ENCODE results near the gene TAS2R60. TPM values are rescaled to one million over a fixed set of nuclear protein-coding genes. Genes with fewer than 3 reads are reported as not detected.

The TAS2R60 gene
- total RNA-seq, 4 donors from 2014 or later, result not detected

GRCh38 chr7:143447466-143447865 is 4.2 kb downstream of the TAS2R60 start:
- 78 to 85% methylated on average over 3 of the region's 3 CpGs for WGBS, 2 donors
- TF ChIP-seq POLR2A (IDR thresholded peaks at IDR 0.05) (no peak), CTCF (IDR thresholded peaks at IDR 0.05) (no peak)
- H3K4me3 ChIP-seq (ENCODE audit: low read depth, poor library complexity, severe bottlenecking), result no peak overlapping the region
- intact Hi-C loops (cut with DNase I; ENCODE audit: low total_unique reads), result no loop called here
- no peak for DNase-seq (ENCODE audit: low spot score in 2 of 2)

GRCh38 chr7:143448429-143448828 is 5.2 kb downstream of the TAS2R60 start:
- no peak for TF ChIP-seq POLR2A (IDR thresholded peaks at IDR 0.05)
- TF ChIP-seq CTCF (IDR thresholded peaks at IDR 0.05), result no peak
- H3K4me3 ChIP-seq (ENCODE audit: low read depth, poor library complexity, severe bottlenecking), result no peak overlapping the region
- DNase-seq (ENCODE audit: low spot score in 2 of 2), result no peak
- 86 to 92% methylated on average over 5 of the region's 5 CpGs for WGBS, 2 donors
- intact Hi-C loops (cut with DNase I; ENCODE audit: low total_unique reads), result no loop called here

- no peak for DNase-seq (ENCODE audit: low spot score in 2 of 2)
- no peak overlapping the region for H3K4me3 ChIP-seq (ENCODE audit: low read depth, poor library complexity, severe bottlenecking)
- WGBS, 2 donors, result 75% methylated on average over 3 of the region's 3 CpGs
- no peak for TF ChIP-seq POLR2A (IDR thresholded peaks at IDR 0.05)
- no peak for TF ChIP-seq CTCF (IDR thresholded peaks at IDR 0.05)
- intact Hi-C loops (cut with DNase I; ENCODE audit: low total_unique reads), result no loop called here
Observed at GRCh38 chr7:143449793-143450192, 6.5 kb downstream of the TAS2R60 start.

GRCh38 chr7:143451122-143451521 is 7.9 kb downstream of the TAS2R60 start:
- H3K4me3 ChIP-seq (ENCODE audit: low read depth, poor library complexity, severe bottlenecking), result no peak overlapping the region
- TF ChIP-seq CTCF (IDR thresholded peaks at IDR 0.05) (no peak), POLR2A (IDR thresholded peaks at IDR 0.05) (no peak)
- intact Hi-C loops (cut with DNase I; ENCODE audit: low total_unique reads), result no loop called here
- DNase-seq (ENCODE audit: low spot score in 2 of 2), result no peak

- 82 to 96% methylated on average over 1 of the region's 1 CpG for WGBS, 2 donors
- TF ChIP-seq POLR2A (IDR thresholded peaks at IDR 0.05), result no peak
- TF ChIP-seq CTCF (IDR thresholded peaks at IDR 0.05), result no peak
- DNase-seq (ENCODE audit: low spot score in 2 of 2), result no peak
- intact Hi-C loops (cut with DNase I; ENCODE audit: low total_unique reads), result no loop called here
- no peak overlapping the region for H3K4me3 ChIP-seq (ENCODE audit: low read depth, poor library complexity, severe bottlenecking)
Observed at GRCh38 chr7:143451746-143452145, 8.5 kb downstream of the TAS2R60 start.

GRCh38 chr7:143452495-143452894 is 9.2 kb downstream of the TAS2R60 start:
- intact Hi-C loops (cut with DNase I; ENCODE audit: low total_unique reads), result no loop called here
- DNase-seq (ENCODE audit: low spot score in 2 of 2), result no peak
- 80 to 82% methylated on average over 2 of the region's 2 CpGs for WGBS, 2 donors
- no peak for TF ChIP-seq POLR2A (IDR thresholded peaks at IDR 0.05)
- no peak overlapping the region for H3K4me3 ChIP-seq (ENCODE audit: low read depth, poor library complexity, severe bottlenecking)

Data from lower leg skin (tissue), 4 donors.